ENCODE measurements around the gene VIL1. TPM values are rescaled to one million over a fixed set of nuclear protein-coding genes. Genes with fewer than 3 reads are reported as not detected.
A peak's percentile ranks its signal among the peaks of the same experiment; 100 is the strongest.

Gene VIL1
- polyA plus RNA-seq, 1 donor = not detected

GRCh38 chr2:218435003-218435982 lies 16.4 kb downstream of the VIL1 start:
- no peak for DNase-seq (ENCODE audit: low read depth)

DNA sequence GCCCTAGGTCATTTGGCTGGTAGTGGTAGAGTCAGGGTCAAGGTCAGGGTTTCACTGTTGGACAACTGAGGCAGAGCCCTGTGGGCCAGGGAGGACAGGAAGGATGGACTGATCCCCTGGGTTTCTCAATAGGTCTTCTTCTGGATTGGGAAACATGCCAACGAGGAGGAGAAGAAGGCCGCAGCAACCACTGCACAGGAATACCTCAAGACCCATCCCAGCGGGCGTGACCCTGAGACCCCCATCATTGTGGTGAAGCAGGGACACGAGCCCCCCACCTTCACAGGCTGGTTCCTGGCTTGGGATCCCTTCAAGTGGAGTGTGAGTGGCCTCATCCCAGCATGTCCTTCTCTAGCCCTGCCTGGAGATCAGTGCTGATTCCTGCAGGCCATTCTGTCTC lies 18.1 kb downstream of the VIL1 start:
- DNase-seq (ENCODE audit: low read depth) = no peak

GRCh38 chr2:218437969-218438368 lies 19.0 kb downstream of the VIL1 start:
- no peak for DNase-seq (ENCODE audit: low read depth)

- DNase-seq (ENCODE audit: low read depth) = no peak
Measured at GRCh38 chr2:218438596-218438995, 19.7 kb downstream of the VIL1 start.

DNA sequence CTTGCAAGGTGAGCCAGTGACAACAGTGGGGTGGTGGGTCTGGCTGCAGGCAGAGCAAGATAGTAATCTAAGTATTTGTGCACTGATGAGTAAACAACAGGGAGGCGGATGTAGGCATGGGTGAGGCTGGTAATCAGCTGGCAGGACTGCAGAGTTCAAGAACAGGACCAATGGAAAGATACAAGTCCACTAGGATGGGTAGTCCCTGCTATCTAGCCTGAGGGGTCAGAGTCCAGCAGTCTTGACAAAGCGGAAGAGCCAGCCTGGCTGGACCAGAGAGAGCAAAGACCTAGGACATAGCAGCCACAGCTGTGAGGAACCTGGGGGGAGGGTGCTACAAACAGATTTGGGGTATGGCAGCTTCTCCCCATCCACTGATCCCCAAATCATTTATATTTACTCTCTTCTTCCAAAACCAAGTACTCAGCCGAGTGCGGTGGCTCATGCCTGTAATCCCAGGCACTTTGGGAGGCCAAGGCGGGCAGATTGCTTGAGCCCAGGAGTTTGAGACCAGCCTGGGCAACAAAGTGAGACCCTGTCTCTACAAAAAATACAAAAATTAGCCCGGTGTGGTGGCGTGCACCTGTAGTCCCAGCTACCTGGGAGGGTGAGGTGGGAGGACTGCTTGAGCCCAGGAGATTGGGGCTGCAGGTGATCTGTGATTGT lies 25.9 kb downstream of the VIL1 start:
- DNase-seq (ENCODE audit: low read depth) = no peak

GRCh38 chr2:218445602-218446001 lies 26.7 kb downstream of the VIL1 start:
- no peak for DNase-seq (ENCODE audit: low read depth)

GRCh38 chr2:218446547-218446946 lies 27.6 kb downstream of the VIL1 start:
- no peak for DNase-seq (ENCODE audit: low read depth)

DNA sequence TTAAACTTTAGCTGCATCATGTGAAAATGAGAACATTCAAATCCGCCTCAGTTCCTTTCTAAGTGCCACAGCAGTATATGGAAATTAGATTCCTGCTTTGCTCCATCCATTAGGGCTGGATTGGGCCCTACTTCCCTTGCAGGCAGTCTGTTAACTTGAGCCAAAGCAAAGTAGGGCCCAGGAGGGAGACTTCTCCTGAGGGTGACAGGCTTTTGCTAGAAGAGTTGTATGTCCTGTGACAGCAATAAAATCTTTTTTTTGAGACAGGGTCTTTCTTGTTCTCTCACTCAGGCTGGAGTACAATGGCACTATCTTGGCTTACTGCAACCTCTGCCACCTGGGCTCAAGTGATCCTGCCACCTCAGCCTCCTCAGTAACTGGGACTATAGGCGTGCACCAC lies 28.1 kb downstream of the VIL1 start:
- no peak for DNase-seq (ENCODE audit: low read depth)

- no peak for DNase-seq (ENCODE audit: low read depth)
Measured at GRCh38 chr2:218448934-218449333, 30.0 kb downstream of the VIL1 start.

DNA sequence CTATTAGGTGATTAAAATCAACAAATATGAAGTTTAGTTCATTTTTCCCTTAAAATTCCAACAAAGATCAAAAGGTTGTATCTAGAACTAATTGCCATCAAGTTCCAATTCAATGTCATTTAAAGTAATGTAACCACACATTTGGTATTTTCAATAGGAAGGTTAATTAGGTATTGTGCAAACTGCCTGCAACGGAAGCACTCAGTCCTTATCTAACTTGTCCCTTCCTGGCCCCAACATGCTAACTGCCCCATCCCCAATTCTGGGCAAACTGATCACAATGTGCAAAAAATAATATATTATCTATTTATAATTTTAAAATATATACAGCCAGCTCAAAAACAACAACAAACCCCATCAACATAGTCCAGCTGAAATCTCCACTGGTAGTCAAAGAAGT lies 33.2 kb downstream of the VIL1 start:
- DNase-seq (ENCODE audit: low read depth) = no peak

DNA sequence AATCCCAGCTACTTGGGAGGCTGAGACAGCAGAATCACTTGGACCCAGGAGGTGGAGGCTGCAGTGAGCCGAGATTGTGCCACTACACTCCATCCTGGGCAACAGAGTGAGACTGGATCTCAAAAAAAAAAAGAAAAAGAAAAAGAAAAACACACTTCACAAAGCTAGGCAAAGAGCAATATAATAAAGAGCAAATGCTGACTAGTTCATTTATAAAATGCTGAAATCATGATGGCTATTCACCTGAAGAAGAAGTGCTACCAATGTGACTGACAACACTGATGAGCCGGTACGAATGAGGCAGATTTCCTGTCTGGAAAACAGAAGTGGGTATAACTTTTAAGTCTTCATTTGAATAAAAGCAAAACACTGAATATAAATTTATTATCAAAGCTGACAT lies 37.9 kb downstream of the VIL1 start:
- no peak for DNase-seq (ENCODE audit: low read depth)

- DNase-seq (ENCODE audit: low read depth) = no peak
Measured at GRCh38 chr2:218458598-218458997, 39.7 kb downstream of the VIL1 start.

- peak; percentile 26 for DNase-seq (ENCODE audit: low read depth)
Measured at GRCh38 chr2:218465987-218466633, 47.2 kb downstream of the VIL1 start.

- no peak for DNase-seq (ENCODE audit: low read depth)
Measured at GRCh38 chr2:218470448-218470847, 51.5 kb downstream of the VIL1 start.

GRCh38 chr2:218471036-218471435 lies 52.1 kb downstream of the VIL1 start:
- DNase-seq (ENCODE audit: low read depth) = no peak

DNA sequence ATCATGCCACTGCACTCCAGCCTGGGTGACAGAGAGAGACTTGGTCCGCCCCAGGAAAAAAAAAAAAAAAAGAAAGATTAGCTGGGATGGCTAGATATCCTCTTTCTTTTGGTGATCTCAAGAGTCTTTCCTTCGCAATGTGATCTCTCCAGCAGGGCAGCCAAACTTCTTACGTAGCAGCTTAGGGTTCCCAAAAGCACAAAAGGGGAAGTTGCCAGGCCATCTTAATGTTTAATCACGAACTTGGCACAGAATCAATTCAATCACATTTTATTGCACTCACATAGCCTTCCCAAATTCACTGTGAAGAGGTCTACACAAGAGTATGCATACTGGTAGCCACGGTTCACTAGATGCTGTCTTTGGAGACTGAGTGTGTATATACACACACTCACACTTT lies 53.1 kb downstream of the VIL1 start:
- DNase-seq (ENCODE audit: low read depth) = no peak

GRCh38 chr2:218472988-218473387 lies 54.1 kb downstream of the VIL1 start:
- DNase-seq (ENCODE audit: low read depth) = no peak

GRCh38 chr2:218474527-218474926 lies 55.6 kb downstream of the VIL1 start:
- no peak for DNase-seq (ENCODE audit: low read depth)

GRCh38 chr2:218476676-218477075 lies 57.8 kb downstream of the VIL1 start:
- DNase-seq (ENCODE audit: low read depth) = no peak

DNA sequence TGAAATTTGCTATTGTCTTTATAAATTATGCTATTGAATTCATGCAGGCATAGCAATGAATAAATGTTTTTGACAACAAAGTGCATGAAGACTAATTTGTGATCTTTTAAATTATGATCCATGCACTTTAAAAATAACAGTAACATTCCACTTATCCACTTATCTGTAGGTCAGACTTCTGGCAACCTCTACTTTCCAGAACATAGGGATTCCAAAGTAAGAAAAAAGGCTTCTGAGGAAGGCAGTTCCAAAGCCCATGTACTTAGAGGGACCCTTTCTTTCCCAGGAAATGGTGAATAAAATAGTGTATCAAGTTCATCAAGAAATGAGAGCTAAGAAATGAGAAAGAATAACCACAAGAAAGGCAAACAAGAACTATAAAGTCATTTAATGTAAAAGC lies 58.3 kb downstream of the VIL1 start:
- DNase-seq (ENCODE audit: low read depth) = no peak

DNA sequence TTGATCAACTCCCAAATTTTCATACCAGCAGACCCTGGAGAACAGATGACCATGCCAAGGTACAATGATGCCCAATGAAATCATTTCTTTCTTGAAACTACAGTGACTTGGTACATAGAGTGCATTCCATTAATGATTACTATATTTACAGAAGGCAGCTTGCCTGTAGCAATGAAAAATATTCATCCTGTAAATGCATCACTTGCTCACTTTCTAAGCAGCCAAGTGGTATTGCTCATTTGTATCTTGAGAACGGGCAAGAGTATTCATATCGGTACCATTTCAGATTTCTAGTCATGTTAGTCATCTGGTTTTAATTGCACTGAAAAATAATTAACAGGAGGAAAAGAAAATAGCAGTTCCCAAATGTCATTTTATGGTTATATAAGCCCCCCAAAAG lies 59.6 kb downstream of the VIL1 start:
- no peak for DNase-seq (ENCODE audit: low read depth)

- DNase-seq (ENCODE audit: low read depth) = no peak
Measured at GRCh38 chr2:218479595-218479994, 60.7 kb downstream of the VIL1 start.

DNA sequence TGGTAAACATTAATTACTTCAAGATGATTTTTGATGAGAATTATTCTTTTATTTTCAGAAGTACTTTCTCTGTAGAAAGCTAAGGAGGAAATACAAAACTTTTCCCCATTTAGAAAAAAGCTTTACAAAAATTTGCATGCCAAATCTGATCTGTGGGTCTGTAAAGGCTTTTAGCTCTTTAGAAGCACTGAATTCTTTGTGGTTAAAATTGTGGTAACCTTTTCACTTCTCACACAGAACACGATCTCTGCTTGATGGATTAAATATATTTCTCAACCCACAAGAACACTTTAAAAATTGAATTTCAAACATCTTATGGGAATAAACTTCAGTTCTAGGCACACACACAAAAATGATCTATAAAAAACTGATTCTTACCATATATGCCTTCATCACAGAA lies 63.7 kb downstream of the VIL1 start:
- DNase-seq (ENCODE audit: low read depth) = no peak

All from forelimb muscle (tissue), 1 donor.